Activated naive CD4-positive, alpha-beta T cell treated with anti-CD3 and anti-CD28 coated beads for 36 hours (primary cell): Measurements from ENCODE around the gene POU6F1. TPM values are rescaled to one million over a fixed set of nuclear protein-coding genes. Genes with fewer than 3 reads are reported as not detected.
A peak's percentile ranks its signal among the peaks of the same experiment; 100 is the strongest.

ENCODE experiments used
- CTCF ChIA-PET: fragments of 350-600 bp; sonication (Branson Sonifier 250); formaldehyde crosslinking; loops from one replicate; lab custom pipeline; 2021; ENCODE audit warnings: antibody characterized with exemption; lab: Charles Lee
- DNase-seq: peaks from one replicate; pipeline ENCODE4 v3.0.0-alpha.2; 2020
- H3K27ac Mint-ChIP-seq: one replicate; pipeline ENCODE4 v1.8.0; 2021; ENCODE audit warnings: mild to moderate bottlenecking, mixed read lengths
- H3K27me3 Mint-ChIP-seq: one replicate; pipeline ENCODE4 v1.8.0; 2021; ENCODE audit warnings: low read depth, mixed read lengths
- H3K36me3 Mint-ChIP-seq: one replicate; pipeline ENCODE4 v1.8.0; 2021; ENCODE audit warnings: low read depth, mixed read lengths
- H3K4me1 Mint-ChIP-seq: one replicate; pipeline ENCODE4 v1.8.0; 2021; ENCODE audit warnings: low read depth, mixed read lengths
- H3K4me3 Mint-ChIP-seq: one replicate; pipeline ENCODE4 v1.8.0; 2021; ENCODE audit warnings: mild to moderate bottlenecking, moderate library complexity, mixed read lengths
- H3K9me3 Mint-ChIP-seq: one replicate; pipeline ENCODE4 v1.8.0; 2021; ENCODE audit warnings: mixed read lengths
- intact Hi-C: fragments of 100-400 bp; cut with micrococcal nuclease; formaldehyde crosslinking; loops from one replicate; pipeline ENCODE4 v1.15.1; 2023
- total RNA-seq, 2 experiments: library from RNA; stranded (reverse); gene quantifications; one replicate each; pipeline ENCODE4 v1.2.3, GENCODE V29; 2021

POU6F1 gene
- total RNA-seq, 2 experiments from 2014 or later, result 7.8 TPM

DNA sequence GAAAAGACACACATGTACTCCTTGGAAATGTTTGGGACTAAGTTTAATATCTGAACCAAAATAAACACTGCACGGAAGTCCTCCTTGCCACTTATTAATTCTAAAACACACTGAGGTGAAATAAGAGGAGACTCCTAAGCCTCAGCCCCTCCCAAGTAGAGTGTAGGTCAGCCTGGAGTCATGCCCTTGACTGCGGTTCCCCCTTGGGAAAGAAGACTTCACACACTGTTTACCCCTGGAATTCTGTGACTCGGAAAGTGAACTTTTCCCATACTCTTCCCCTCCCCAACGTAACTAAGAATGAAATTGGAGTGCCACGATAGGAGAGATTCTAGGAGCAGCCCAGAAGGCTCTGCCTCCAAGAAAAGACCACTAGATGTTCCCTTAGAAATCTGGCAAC, 36.3 kb downstream of the POU6F1 start:
- no peaks in the 10 kb centered on the region for H3K36me3 Mint-ChIP-seq
- no peaks in the 10 kb centered on the region for H3K9me3 Mint-ChIP-seq
- intact Hi-C loops, result no loop called here
- CTCF ChIA-PET, result interaction anchor here (0.7 kb wide), 1 partner anchor 54 kb away, joined by 5 read pairs; no protein-coding TSS in a partner anchor
- no peak overlapping the region for H3K4me3 Mint-ChIP-seq
- no peaks in the 10 kb centered on the region for H3K27me3 Mint-ChIP-seq
- H3K27ac Mint-ChIP-seq, result no peak overlapping the region
- no peak for DNase-seq
- no peaks in the 10 kb centered on the region for H3K4me1 Mint-ChIP-seq

DNA sequence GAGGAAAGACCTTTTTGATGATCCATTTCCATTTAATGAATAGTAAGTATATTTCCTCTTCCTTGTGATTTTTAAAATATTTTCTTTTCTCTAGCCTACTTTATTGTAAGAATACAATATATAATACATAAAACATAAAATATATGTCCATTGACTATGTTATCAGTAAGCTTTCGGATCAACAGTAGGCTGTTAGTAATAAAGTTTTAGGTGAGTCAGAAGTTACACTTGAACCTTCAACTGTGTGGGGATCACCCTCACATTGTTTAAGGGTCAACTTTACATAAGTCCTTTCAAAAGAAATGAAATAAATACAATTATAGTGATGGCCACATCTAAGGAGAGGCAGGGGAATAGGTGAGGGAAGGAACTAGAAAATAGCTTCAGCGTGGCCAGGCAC, 40.0 kb downstream of the POU6F1 start:
- no peaks in the 10 kb centered on the region for H3K36me3 Mint-ChIP-seq

DNA sequence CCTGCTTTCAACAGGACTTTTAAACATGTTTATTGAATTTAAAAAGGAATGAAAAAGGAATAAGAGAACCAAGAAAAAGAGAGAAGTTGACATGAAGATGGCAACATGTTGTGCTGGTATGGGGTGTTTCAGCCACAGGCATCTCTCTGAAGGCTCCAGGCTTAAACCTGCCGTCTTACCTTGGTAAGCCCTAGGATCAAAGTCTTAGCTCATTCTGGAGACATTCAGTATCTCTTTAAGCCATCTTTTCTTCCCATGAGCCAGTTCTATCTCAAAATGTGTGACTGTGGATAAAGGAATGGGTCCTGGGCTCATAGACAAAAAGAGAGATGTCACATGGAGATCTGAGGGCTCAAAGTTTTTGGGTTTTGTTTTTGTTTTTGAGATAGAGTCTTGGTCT, 43.4 kb downstream of the POU6F1 start:
- no peaks in the 10 kb centered on the region for H3K27me3 Mint-ChIP-seq
- peaks cover 3% of the 10 kb centered on the region for H3K36me3 Mint-ChIP-seq
- peaks cover 11% of the 10 kb centered on the region for H3K4me1 Mint-ChIP-seq
- no peak overlapping the region for H3K4me3 Mint-ChIP-seq
- H3K27ac Mint-ChIP-seq, result no peak overlapping the region
- H3K9me3 Mint-ChIP-seq, result no peaks in the 10 kb centered on the region
- intact Hi-C loops, result loop anchor here (5.0 kb wide), 1 partner anchor 148 kb away; the partner anchor contains the start of gene BIN2
- CTCF ChIA-PET, result interaction anchor here (0.9 kb wide), 1 partner anchor 78 kb away, joined by 4 read pairs; no protein-coding TSS in a partner anchor
- DNase-seq, result no peak

More for the DNA sequence above, 40.0 kb downstream of the POU6F1 start:
- Mint-ChIP-seq H3K4me3 (no peak overlapping the region), H3K27ac (no peak overlapping the region), H3K9me3 (no peaks in the 10 kb centered on the region), H3K27me3 (no peaks in the 10 kb centered on the region), H3K4me1 (peaks cover 2% of the 10 kb centered on the region)
- no peak for DNase-seq
- intact Hi-C loops, result no loop called here
- CTCF ChIA-PET, result no interaction called here

DNA sequence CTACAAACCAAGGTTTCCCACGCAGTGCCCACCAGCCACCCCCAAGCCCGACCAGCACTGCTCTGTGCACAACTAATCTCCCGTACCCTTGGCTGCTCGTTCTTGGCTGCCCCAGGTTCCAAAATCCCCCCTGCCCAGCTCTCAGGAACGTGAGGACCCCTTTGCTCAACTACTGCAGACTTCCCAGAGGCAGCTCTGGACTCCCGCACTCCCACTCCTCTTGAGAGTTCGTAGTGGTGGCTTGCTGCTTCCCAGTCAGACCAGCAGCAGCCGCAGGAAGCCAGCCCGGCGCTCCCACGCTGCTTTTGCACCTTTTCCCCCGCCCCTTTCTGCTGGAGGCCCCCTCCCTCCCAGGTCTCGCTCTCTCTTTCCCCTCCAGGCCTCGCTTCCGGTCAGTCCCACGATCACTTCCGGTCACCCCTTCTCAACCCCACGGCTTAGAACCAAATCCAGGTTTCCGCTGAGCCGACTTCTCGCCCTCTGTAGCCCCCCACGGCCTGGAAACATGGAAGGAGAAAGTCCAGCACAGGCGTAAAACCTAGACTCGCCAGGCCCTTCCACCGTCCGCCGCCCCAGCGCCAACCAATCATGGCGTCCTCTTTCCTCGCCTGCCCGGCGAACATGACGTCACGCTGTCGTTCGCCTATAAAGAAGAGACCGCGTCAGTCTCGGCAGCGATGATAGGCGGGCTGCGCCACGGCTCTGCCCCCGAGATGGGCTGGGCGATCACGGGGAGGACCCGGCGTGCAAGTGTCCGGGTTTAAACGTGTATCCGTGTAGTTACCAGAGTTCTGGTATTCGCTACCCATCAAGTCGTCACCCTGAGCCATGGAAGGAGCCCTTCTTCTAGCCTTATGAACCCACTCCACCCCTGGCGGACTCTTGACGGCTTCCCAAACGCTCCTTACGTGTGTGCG, 45.1 kb downstream of the POU6F1 start, which contains the start of gene TFCP2:
TSS of gene TFCP2 (minus strand) at position 621 of the 917 bp plus-strand sequence. CDS start 713 bp downstream, outside the sequence.
- Mint-ChIP-seq H3K27me3 (no peaks in the 10 kb centered on the region), H3K9me3 (no peaks in the 10 kb centered on the region), H3K4me1 (peaks cover 14% of the 10 kb centered on the region), H3K36me3 (peaks cover 3% of the 10 kb centered on the region), H3K4me3 (peak within 1 kb of the TSS; percentile 66), H3K27ac (peak within 1 kb of the TSS; percentile 66)
- CTCF ChIA-PET, result interaction anchor here (0.9 kb wide), 1 partner anchor 47 kb away, joined by 3 read pairs; no protein-coding TSS in a partner anchor
- DNase-seq, result peak; percentile 96
- intact Hi-C loops, result loop anchor here (1.0 to 5.0 kb wide), 5 partner anchors 46 to 150 kb away; partner anchors contain the start of genes BIN2, CSRNP2, DAZAP2 and LETMD1

DNA sequence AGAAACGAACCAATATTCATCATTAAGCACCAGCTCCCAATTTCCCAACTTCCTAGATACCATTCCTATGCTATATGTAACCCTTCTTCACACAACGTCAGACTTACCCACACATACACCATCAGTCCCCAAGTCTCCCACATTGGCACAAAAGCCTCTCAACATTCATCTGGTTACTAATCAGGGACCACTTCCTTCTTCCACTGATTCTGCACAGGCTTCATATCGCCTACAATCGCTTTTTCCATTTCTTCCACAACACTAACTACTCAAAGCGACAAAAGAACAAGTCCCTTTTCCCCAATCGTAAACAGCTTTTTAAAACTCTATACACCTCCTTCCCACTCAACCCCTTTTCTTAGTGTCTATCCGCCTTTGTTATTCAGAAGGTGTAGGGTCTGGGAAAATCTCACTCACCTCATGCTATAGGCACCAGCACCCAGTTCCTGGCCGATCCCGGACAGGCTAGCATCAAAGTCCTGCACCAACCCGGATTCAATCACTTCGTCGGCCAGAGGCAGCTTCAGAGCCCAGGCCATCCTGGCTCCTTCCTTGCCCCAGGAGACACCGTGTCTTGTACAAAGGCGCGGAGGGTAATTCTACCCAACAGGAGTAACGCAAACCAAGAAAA, 45.9 kb downstream of the POU6F1 start:
- DNase-seq, result no peak
- no peak overlapping the region for H3K4me3 Mint-ChIP-seq
- H3K27ac Mint-ChIP-seq, result no peak overlapping the region
- no peaks in the 10 kb centered on the region for H3K9me3 Mint-ChIP-seq
- intact Hi-C loops, result loop anchor here (2.0 to 5.0 kb wide), 2 partner anchors 67 to 150 kb away; partner anchors contain the start of genes BIN2 and DAZAP2
- no peaks in the 10 kb centered on the region for H3K27me3 Mint-ChIP-seq
- peaks cover 17% of the 10 kb centered on the region for H3K4me1 Mint-ChIP-seq
- CTCF ChIA-PET, result interaction anchor here (0.7 to 1.3 kb wide), 4 partner anchors 19 to 248 kb away, joined by 3 read pairs; no protein-coding TSS in a partner anchor
- peaks cover 3% of the 10 kb centered on the region for H3K36me3 Mint-ChIP-seq

DNA sequence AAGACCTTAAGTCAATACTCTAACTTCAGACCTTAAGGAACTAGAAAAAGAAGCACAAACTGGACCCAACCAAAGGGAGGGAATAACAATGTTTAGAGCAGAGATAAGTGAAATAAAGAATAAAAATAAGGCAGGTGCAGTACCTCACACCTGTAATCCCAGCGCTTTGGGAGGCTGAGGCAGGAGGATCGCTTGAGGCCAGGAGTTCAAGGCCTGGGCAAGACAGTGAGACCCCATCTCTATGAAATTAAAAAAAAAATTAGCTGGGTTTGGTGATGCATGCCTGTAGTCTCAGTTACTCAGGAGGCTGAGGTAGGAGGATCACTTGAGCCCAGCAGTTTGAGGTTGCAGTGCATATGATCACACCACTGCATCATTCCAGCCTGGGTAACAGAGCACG, 54.1 kb downstream of the POU6F1 start:
- H3K27ac Mint-ChIP-seq, result no peak overlapping the region
- peaks cover 26% of the 10 kb centered on the region for H3K4me1 Mint-ChIP-seq
- H3K4me3 Mint-ChIP-seq, result no peak overlapping the region
- no peaks in the 10 kb centered on the region for H3K9me3 Mint-ChIP-seq
- H3K27me3 Mint-ChIP-seq, result no peaks in the 10 kb centered on the region
- DNase-seq, result no peak
- CTCF ChIA-PET, result interaction anchor here (0.6 to 0.7 kb wide), 2 partner anchors 22 to 73 kb away, joined by 3 to 5 read pairs; no protein-coding TSS in a partner anchor
- peaks cover 7% of the 10 kb centered on the region for H3K36me3 Mint-ChIP-seq
- intact Hi-C loops, result no loop called here

DNA sequence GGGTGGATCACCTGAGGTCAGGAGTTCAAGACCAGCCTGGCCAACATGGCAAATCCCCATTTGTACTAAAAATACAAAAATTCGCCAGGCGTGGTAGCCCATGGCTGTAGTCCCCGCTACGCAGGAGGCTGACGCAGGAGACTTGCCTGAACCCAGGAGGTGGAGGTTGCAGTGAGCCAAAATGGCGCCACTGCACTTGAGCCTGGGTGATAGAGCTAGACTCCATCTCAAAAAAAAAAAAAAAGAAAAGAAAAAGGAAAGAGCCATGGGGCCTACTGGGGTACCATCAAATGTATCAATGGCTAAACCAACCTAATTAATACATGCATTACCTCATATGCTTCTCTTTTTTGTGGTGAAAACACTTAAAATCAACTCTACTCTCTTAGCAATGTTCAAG, 55.6 kb downstream of the POU6F1 start:
- no peaks in the 10 kb centered on the region for H3K27me3 Mint-ChIP-seq
- intact Hi-C loops, result no loop called here
- H3K9me3 Mint-ChIP-seq, result no peaks in the 10 kb centered on the region
- no peak overlapping the region for H3K27ac Mint-ChIP-seq
- H3K4me1 Mint-ChIP-seq, result peaks cover 23% of the 10 kb centered on the region
- no peak for DNase-seq
- H3K4me3 Mint-ChIP-seq, result no peak overlapping the region
- CTCF ChIA-PET, result interaction anchor here (0.6 kb wide), 1 partner anchor 96 kb away, joined by 3 read pairs; no protein-coding TSS in a partner anchor
- H3K36me3 Mint-ChIP-seq, result peaks cover 7% of the 10 kb centered on the region

DNA sequence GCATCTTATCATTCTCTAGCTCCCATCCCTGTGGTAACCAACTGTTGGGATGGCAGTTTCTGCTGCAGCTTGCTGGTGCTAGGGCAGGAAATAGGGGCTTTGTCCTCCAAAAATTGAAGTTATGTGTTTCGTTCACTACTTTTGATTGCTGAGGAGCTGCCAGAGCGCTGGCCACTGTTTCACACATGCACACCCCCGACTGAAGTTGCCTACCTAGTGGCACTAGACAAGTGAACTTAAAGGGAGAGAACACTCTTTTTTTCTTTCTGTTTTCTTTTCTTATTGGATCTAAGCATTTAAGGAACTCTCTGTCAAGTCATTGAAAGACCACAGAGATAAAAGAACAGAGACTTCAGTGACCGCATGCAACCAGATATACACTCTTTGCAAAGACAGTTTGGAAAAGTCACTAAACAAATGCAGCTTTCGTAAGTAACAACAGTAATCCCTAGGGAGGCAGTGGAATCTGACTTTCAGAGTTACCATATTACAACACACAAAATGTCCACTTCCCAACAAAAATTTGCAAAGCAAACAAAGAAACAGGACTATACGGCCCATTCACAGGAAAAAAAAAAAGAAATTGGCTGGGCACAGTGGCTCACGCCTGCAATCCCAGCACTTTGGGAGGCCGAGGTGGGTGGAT, 56.9 kb downstream of the POU6F1 start:
- H3K4me1 Mint-ChIP-seq, result peaks cover 20% of the 10 kb centered on the region
- no peak overlapping the region for H3K27ac Mint-ChIP-seq
- DNase-seq, result no peak
- peaks cover 7% of the 10 kb centered on the region for H3K36me3 Mint-ChIP-seq
- H3K27me3 Mint-ChIP-seq, result no peaks in the 10 kb centered on the region
- H3K4me3 Mint-ChIP-seq, result no peak overlapping the region
- intact Hi-C loops, result no loop called here
- CTCF ChIA-PET, result no interaction called here
- no peaks in the 10 kb centered on the region for H3K9me3 Mint-ChIP-seq

DNA sequence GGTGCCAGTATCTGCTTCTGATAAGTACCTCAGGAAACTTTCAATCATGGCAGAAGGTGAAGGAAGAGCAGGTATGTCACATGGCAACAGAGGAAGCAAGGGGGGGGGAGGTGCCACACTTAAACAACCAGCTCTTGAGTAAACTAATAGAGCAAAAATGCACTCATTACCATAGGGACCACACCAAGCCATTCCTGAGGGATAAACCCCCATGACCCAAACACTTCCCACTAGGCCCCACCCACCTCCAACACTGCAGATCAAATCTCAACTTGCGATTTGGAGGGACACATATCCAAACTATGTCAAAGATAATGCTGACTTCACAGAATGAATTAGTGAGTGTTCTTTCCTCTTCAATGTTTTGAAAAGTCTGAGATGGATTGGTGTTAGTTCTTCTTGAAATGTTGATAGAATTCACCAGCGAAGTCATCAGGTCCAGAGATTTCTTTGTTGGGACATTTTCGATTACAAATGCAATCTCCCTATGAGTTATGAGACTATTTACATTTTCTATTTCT, 61.6 kb downstream of the POU6F1 start:
- CTCF ChIA-PET, result no interaction called here
- H3K27me3 Mint-ChIP-seq, result no peaks in the 10 kb centered on the region
- peaks cover 2% of the 10 kb centered on the region for H3K36me3 Mint-ChIP-seq
- intact Hi-C loops, result no loop called here
- DNase-seq, result no peak
- no peak overlapping the region for H3K4me3 Mint-ChIP-seq
- H3K9me3 Mint-ChIP-seq, result no peaks in the 10 kb centered on the region
- H3K4me1 Mint-ChIP-seq, result peaks cover 13% of the 10 kb centered on the region
- no peak overlapping the region for H3K27ac Mint-ChIP-seq

DNA sequence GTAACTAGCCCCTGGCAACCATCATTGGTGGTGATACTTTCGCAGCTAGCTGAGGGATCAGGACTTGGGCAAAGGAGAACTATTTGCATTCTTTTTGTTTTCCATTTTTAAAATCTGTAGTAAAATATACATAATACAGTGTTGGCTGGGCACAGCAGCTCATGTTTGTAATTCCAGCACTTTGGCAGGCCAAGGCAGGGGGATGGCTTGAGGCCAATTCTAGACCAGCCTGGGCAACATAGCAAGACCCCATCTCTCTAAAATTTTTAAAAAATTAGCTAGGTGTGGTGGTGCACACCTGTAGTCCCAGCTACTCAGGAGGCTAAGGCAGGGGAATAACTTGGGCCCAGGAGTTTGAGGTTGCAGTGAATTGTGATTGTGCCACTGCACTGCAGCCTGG, 64.9 kb downstream of the POU6F1 start:
- CTCF ChIA-PET, result no interaction called here
- no peak for DNase-seq
- no peak overlapping the region for H3K4me3 Mint-ChIP-seq
- no peak overlapping the region for H3K27ac Mint-ChIP-seq
- H3K4me1 Mint-ChIP-seq, result peaks cover 13% of the 10 kb centered on the region
- peaks cover 2% of the 10 kb centered on the region for H3K36me3 Mint-ChIP-seq
- H3K9me3 Mint-ChIP-seq, result no peaks in the 10 kb centered on the region
- H3K27me3 Mint-ChIP-seq, result no peaks in the 10 kb centered on the region
- intact Hi-C loops, result no loop called here

DNA sequence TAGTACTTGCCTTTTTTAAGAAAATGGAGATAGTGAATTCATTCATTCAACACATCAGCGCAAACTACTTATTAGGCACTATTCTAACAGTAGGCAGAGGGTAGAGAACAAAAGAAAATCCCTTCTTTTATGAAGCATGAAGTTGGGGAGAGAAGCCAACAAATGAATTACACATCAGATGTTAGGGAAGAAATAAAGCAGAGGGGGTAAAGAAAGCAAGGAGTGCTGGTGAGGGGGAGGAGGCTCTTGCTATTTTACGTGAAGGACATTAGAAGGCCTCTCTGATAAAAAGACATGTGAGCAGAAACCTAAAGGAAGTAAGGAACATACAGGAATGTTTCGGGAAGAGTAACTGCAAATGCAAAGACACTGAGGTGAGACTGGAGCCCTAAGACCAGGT, 67.1 kb downstream of the POU6F1 start:
- Mint-ChIP-seq H3K4me3 (no peak overlapping the region), H3K27ac (no peak overlapping the region), H3K27me3 (no peaks in the 10 kb centered on the region), H3K4me1 (peaks cover 17% of the 10 kb centered on the region), H3K36me3 (peaks cover 1% of the 10 kb centered on the region), H3K9me3 (no peaks in the 10 kb centered on the region)
- no peak for DNase-seq
- intact Hi-C loops, result no loop called here
- CTCF ChIA-PET, result no interaction called here
